Measurements from ENCODE around the gene DEXI.

DEXI gene

GRCh38 chr16:10906914-10907756, 35.1 kb downstream of the DEXI start:
- Histone ChIP-seq H2AFZ (no peak overlapping the region), H3K4me1 (no peaks in the 10 kb centered on the region), H3K9ac (no peak overlapping the region), H3K79me2 (no peaks in the 10 kb centered on the region), H3K27me3 (ENCODE audit: control insufficient read depth, insufficient read depth, low read length) (no peaks in the 10 kb centered on the region), H3K4me2 (ENCODE audit: low read length) (no peak overlapping the region), H3K27ac (no peak overlapping the region), H3K4me3 (ENCODE audit: low read depth, low read length) (no peak overlapping the region), H3K9me3 (ENCODE audit: control insufficient read depth, low read length) (no peaks in the 10 kb centered on the region), H3K36me3 (ENCODE audit: control insufficient read depth, insufficient read depth, low read length) (no peaks in the 10 kb centered on the region)
- no peak for TF ChIP-seq CTCF (IDR thresholded peaks at IDR 0.05)

GRCh38 chr16:10906482-10906881, 35.8 kb downstream of the DEXI start:
- H3K36me3 ChIP-seq (ENCODE audit: control insufficient read depth, insufficient read depth, low read length) = no peaks in the 10 kb centered on the region
- TF ChIP-seq CTCF (IDR thresholded peaks at IDR 0.05) = no peak
- H3K79me2 ChIP-seq = no peaks in the 10 kb centered on the region

GRCh38 chr16:10902999-10903398, 39.3 kb downstream of the DEXI start:
- no peak overlapping the region for H3K4me2 ChIP-seq (ENCODE audit: low read length)
- TF ChIP-seq CTCF (IDR thresholded peaks at IDR 0.05) = no peak
- H3K27me3 ChIP-seq (ENCODE audit: control insufficient read depth, insufficient read depth, low read length) = no peaks in the 10 kb centered on the region
- H3K9me3 ChIP-seq (ENCODE audit: control insufficient read depth, low read length) = no peaks in the 10 kb centered on the region
- no peaks in the 10 kb centered on the region for H3K79me2 ChIP-seq
- no peak overlapping the region for H3K27ac ChIP-seq
- H3K9ac ChIP-seq = no peak overlapping the region
- H2AFZ ChIP-seq = no peak overlapping the region
- H3K4me3 ChIP-seq (ENCODE audit: low read depth, low read length) = no peak overlapping the region
- H3K4me1 ChIP-seq = no peaks in the 10 kb centered on the region
- no peaks in the 10 kb centered on the region for H3K36me3 ChIP-seq (ENCODE audit: control insufficient read depth, insufficient read depth, low read length)

More at GRCh38 chr16:10906482-10906881, 35.8 kb downstream of the DEXI start:
- Histone ChIP-seq H3K9me3 (ENCODE audit: control insufficient read depth, low read length) (no peaks in the 10 kb centered on the region), H3K4me1 (no peaks in the 10 kb centered on the region), H3K4me3 (ENCODE audit: low read depth, low read length) (no peak overlapping the region), H3K27me3 (ENCODE audit: control insufficient read depth, insufficient read depth, low read length) (no peaks in the 10 kb centered on the region), H3K4me2 (ENCODE audit: low read length) (no peak overlapping the region), H2AFZ (no peak overlapping the region), H3K27ac (no peak overlapping the region), H3K9ac (no peak overlapping the region)

- Histone ChIP-seq H3K79me2 (no peaks in the 10 kb centered on the region), H2AFZ (no peak overlapping the region)
- TF ChIP-seq CTCF (IDR thresholded peaks at IDR 0.05) = no peak
Observed at GRCh38 chr16:10897134-10897533, 45.1 kb downstream of the DEXI start.

GRCh38 chr16:10896723-10897122, 45.5 kb downstream of the DEXI start:
- no peak overlapping the region for H3K4me2 ChIP-seq (ENCODE audit: low read length)
- H3K9ac ChIP-seq = no peak overlapping the region
- H3K27me3 ChIP-seq (ENCODE audit: control insufficient read depth, insufficient read depth, low read length) = no peaks in the 10 kb centered on the region
- no peak for TF ChIP-seq CTCF (IDR thresholded peaks at IDR 0.05)
- no peak overlapping the region for H3K27ac ChIP-seq
- no peaks in the 10 kb centered on the region for H3K9me3 ChIP-seq (ENCODE audit: control insufficient read depth, low read length)
- H3K79me2 ChIP-seq = no peaks in the 10 kb centered on the region
- H3K36me3 ChIP-seq (ENCODE audit: control insufficient read depth, insufficient read depth, low read length) = no peaks in the 10 kb centered on the region
- no peak overlapping the region for H2AFZ ChIP-seq
- H3K4me3 ChIP-seq (ENCODE audit: low read depth, low read length) = no peak overlapping the region
- no peaks in the 10 kb centered on the region for H3K4me1 ChIP-seq

More at GRCh38 chr16:10897134-10897533, 45.1 kb downstream of the DEXI start:
- H3K36me3 ChIP-seq (ENCODE audit: control insufficient read depth, insufficient read depth, low read length) = no peaks in the 10 kb centered on the region
- H3K4me2 ChIP-seq (ENCODE audit: low read length) = no peak overlapping the region
- H3K4me3 ChIP-seq (ENCODE audit: low read depth, low read length) = no peak overlapping the region
- H3K9me3 ChIP-seq (ENCODE audit: control insufficient read depth, low read length) = no peaks in the 10 kb centered on the region
- H3K9ac ChIP-seq = no peak overlapping the region
- H3K27ac ChIP-seq = no peak overlapping the region
- H3K4me1 ChIP-seq = no peaks in the 10 kb centered on the region
- H3K27me3 ChIP-seq (ENCODE audit: control insufficient read depth, insufficient read depth, low read length) = no peaks in the 10 kb centered on the region

Data from parathyroid adenoma (tissue), 2 donors.